A673 (cell line): ENCODE data around the gene MTHFD2. TPM values are rescaled to one million over a fixed set of nuclear protein-coding genes. Genes with fewer than 3 reads are reported as not detected.

Source experiments
- BruUV-seq: library from RNA; stranded (reverse); fragments of 400-500 nt; replicated peaks from 2 replicates; lab custom pipeline; 2021; lab: Mats Ljungman, UMichigan
- CTCF ChIA-PET: fragments of 300-600 bp; sonication (Branson Sonifier 250); formaldehyde crosslinking; loops from one replicate; lab custom pipeline; 2022; ENCODE audit warnings: antibody characterized with exemption; lab: Charles Lee
- POLR2A ChIA-PET: fragments of 300-600 bp; sonication (Branson Sonifier 250); formaldehyde crosslinking; loops from one replicate; lab custom pipeline; 2022; ENCODE audit warnings: antibody characterized with exemption; ENCODE audit not compliant: low non-redundant PET; lab: Charles Lee
- DNase-seq: peaks from one replicate; pipeline ENCODE4 v3.0.0-alpha.2; 2015; ENCODE audit warnings: low spot score
- H3K27ac ChIP-seq: fragments of 200-600 bp; sonication (generic); 2 replicates; pipeline ENCODE4 v1.5.1; 2016; ENCODE audit warnings: mixed run types, low read depth, mild to moderate bottlenecking, mixed read lengths, antibody characterized with exemption, low read length; ENCODE audit not compliant: poor library complexity, severe bottlenecking
- H3K27me3 ChIP-seq: fragments of 200-600 bp; sonication (generic); replicated peaks from 2 replicates; pipeline ENCODE4 v1.6.1; 2017; ENCODE audit warnings: mixed run types, low read depth, mild to moderate bottlenecking, mixed read lengths, antibody characterized with exemption, low read length; ENCODE audit not compliant: insufficient read depth, poor library complexity
- H3K36me3 ChIP-seq: fragments of 200-600 bp; sonication (generic); 2 replicates; pipeline ENCODE4 v1.6.1; 2016; ENCODE audit warnings: mixed run types, mild to moderate bottlenecking, mixed read lengths, antibody characterized with exemption, low read length; ENCODE audit not compliant: insufficient read depth, poor library complexity, severe bottlenecking
- H3K4me1 ChIP-seq: fragments of 200-600 bp; sonication (generic); 2 replicates; pipeline ENCODE4 v1.6.1; 2017; ENCODE audit warnings: mixed run types, mild to moderate bottlenecking, mixed read lengths, antibody characterized with exemption, low read length; ENCODE audit not compliant: insufficient read depth, poor library complexity, severe bottlenecking
- H3K4me3 ChIP-seq: fragments of 200-600 bp; sonication (generic); 2 replicates; pipeline ENCODE4 v1.5.1; 2016; ENCODE audit warnings: low read depth, mixed run types, mild to moderate bottlenecking, mixed read lengths, low read length; ENCODE audit not compliant: poor library complexity, severe bottlenecking
- H3K9me3 ChIP-seq: fragments of 200-600 bp; sonication (generic); 2 replicates; pipeline ENCODE4 v1.6.1; 2016; ENCODE audit warnings: mixed run types, low read depth, mild to moderate bottlenecking, mixed read lengths, antibody characterized with exemption, low read length; ENCODE audit not compliant: poor library complexity, severe bottlenecking
- CTCF ChIP-seq: fragments of 300-800, 200-600 bp; sonication (generic); conservative IDR thresholded peaks from 2 replicates; pipeline ENCODE4 v1.5.1; 2017; ENCODE audit warnings: low read depth, mild to moderate bottlenecking, antibody characterized with exemption, low read length, moderate library complexity, mixed read lengths
- EZH2 ChIP-seq: fragments of 200-600 bp; sonication (generic); IDR thresholded peaks from 2 replicates; pipeline ENCODE4 v1.6.1; 2017; ENCODE audit warnings: borderline replicate concordance, low read depth, mild to moderate bottlenecking, mixed read lengths, antibody characterized with exemption, low read length; ENCODE audit not compliant: poor library complexity, severe bottlenecking
- intact Hi-C: fragments of 100-400 bp; cut with micrococcal nuclease; formaldehyde crosslinking; loops from one replicate; pipeline ENCODE4 v1.10.0; 2022; ENCODE audit not compliant: unreplicated experiment
- total RNA-seq: library from RNA; stranded (reverse); gene quantifications from 2 replicates; pipeline ENCODE4 v1.2.3, GENCODE V29; 2021

Gene MTHFD2
- total RNA-seq, 1 experiment from 2014 or later, result 252 TPM

GRCh38 chr2:74164761-74165160, 33.7 kb upstream of the MTHFD2 start:
- ChIA-PET CTCF (no interaction called here), POLR2A (no interaction called here)
- peaks cover 90% of the 10 kb centered on the region for H3K36me3 ChIP-seq
- DNase-seq, result no peak
- H3K27me3 ChIP-seq, result no peaks in the 10 kb centered on the region
- TF ChIP-seq EZH2 (no peak), CTCF (no peak)
- intact Hi-C loops, result no loop called here
- no TSS peak for BruUV-seq
- no peaks in the 10 kb centered on the region for H3K4me1 ChIP-seq
- H3K27ac ChIP-seq, result no peak overlapping the region
- no peak overlapping the region for H3K4me3 ChIP-seq
- no peaks in the 10 kb centered on the region for H3K9me3 ChIP-seq

- TF ChIP-seq EZH2 (no peak), CTCF (no peak)
- CTCF ChIA-PET, result no interaction called here
- intact Hi-C loops, result no loop called here
- Histone ChIP-seq H3K4me1 (no peaks in the 10 kb centered on the region), H3K4me3 (no peak overlapping the region), H3K9me3 (no peaks in the 10 kb centered on the region), H3K36me3 (peaks cover 84% of the 10 kb centered on the region), H3K27me3 (no peaks in the 10 kb centered on the region), H3K27ac (no peak overlapping the region)
- no peak for DNase-seq
- no TSS peak for BruUV-seq
- POLR2A ChIA-PET, result interaction anchor here (0.6 kb wide), 1 partner anchor 250 kb away, joined by 3 read pairs; no protein-coding TSS in a partner anchor
Observed at GRCh38 chr2:74168739-74169138, 29.7 kb upstream of the MTHFD2 start.

GRCh38 chr2:74174909-74175308, 23.5 kb upstream of the MTHFD2 start:
- Histone ChIP-seq H3K9me3 (peaks cover 6% of the 10 kb centered on the region), H3K27me3 (no peaks in the 10 kb centered on the region), H3K4me3 (no peak overlapping the region), H3K36me3 (peaks cover 38% of the 10 kb centered on the region), H3K4me1 (peaks cover 4% of the 10 kb centered on the region), H3K27ac (no peak overlapping the region)
- TF ChIP-seq CTCF (no peak), EZH2 (no peak)
- POLR2A ChIA-PET, result no interaction called here
- CTCF ChIA-PET, result interaction anchor here (0.6 kb wide), 1 partner anchor 700 kb away, joined by 3 read pairs; no protein-coding TSS in a partner anchor
- BruUV-seq, result no TSS peak
- intact Hi-C loops, result no loop called here
- no peak for DNase-seq
